GM19395 (cell line): ENCODE measurements around the gene OPCML.

ENCODE experiments used
- ATAC-seq: cut with Tn5 transposase; IDR thresholded peaks from one replicate; pipeline ENCODE4 v1.9.1; 2021; ENCODE audit warnings: mild to moderate bottlenecking, moderate library complexity; ENCODE audit not compliant: unreplicated experiment

Gene OPCML

GRCh38 chr11:133503776-133504175 is 28.5 kb downstream of the OPCML start:
- no peak for ATAC-seq

- no peak for ATAC-seq
Observed at GRCh38 chr11:133503236-133503635, 29.1 kb downstream of the OPCML start.

- no peak for ATAC-seq
Observed at GRCh38 chr11:133501643-133502539, 30.4 kb downstream of the OPCML start.

- no peak for ATAC-seq
Observed at GRCh38 chr11:133500936-133501335, 31.4 kb downstream of the OPCML start.

GRCh38 chr11:133500435-133500834 is 31.9 kb downstream of the OPCML start:
- no peak for ATAC-seq

GRCh38 chr11:133498969-133499368 is 33.3 kb downstream of the OPCML start:
- no peak for ATAC-seq

GRCh38 chr11:133497477-133498140 is 34.7 kb downstream of the OPCML start:
- ATAC-seq: no peak

GRCh38 chr11:133492895-133493294 is 39.4 kb downstream of the OPCML start:
- ATAC-seq: no peak

- ATAC-seq: no peak
Observed at GRCh38 chr11:133491680-133492383, 40.5 kb downstream of the OPCML start.

- ATAC-seq: no peak
Observed at GRCh38 chr11:133480722-133481121, 51.6 kb downstream of the OPCML start.

GRCh38 chr11:133479209-133479608 is 53.1 kb downstream of the OPCML start:
- ATAC-seq: no peak

GRCh38 chr11:133477251-133477625 is 55.1 kb downstream of the OPCML start:
- ATAC-seq: no peak

GRCh38 chr11:133476570-133477250 is 55.6 kb downstream of the OPCML start:
- no peak for ATAC-seq

GRCh38 chr11:133474461-133474860 is 57.8 kb downstream of the OPCML start:
- ATAC-seq: no peak

- no peak for ATAC-seq
Observed at GRCh38 chr11:133467686-133468085, 64.6 kb downstream of the OPCML start.

- ATAC-seq: no peak
Observed at GRCh38 chr11:133443206-133443747, 89.0 kb downstream of the OPCML start.

GRCh38 chr11:133441964-133442660 is 90.2 kb downstream of the OPCML start:
- ATAC-seq: no peak

- ATAC-seq: no peak
Observed at GRCh38 chr11:133425992-133426391, 106.3 kb downstream of the OPCML start.

- ATAC-seq: no peak
Observed at GRCh38 chr11:133425245-133425644, 107.1 kb downstream of the OPCML start.

GRCh38 chr11:133418218-133418617 is 114.1 kb downstream of the OPCML start:
- ATAC-seq: no peak
